ENCODE data around the gene SH3GLB1.

The SH3GLB1 gene

GRCh38 chr1:86774305-86775295 lies 70.2 kb downstream of the SH3GLB1 start:
- DNase-seq, result peak; percentile 89

DNA sequence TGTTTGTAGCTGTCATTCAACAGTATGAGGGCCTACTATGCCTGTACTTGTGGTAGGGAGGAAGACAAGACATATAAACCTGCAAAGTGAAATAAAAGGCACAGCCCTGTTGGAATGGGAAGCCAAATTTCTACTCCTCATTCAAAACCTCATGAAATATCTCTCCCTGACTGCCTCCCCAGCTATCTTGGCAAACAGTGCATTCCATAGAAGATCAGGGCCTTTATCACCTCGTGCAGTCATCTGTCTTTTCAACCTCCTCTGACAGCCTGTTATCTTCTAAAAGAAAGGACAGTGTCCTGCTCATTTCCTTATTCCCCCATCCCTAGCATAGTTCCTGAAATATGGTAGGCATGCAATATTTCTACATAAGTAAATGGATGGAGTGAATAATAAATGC lies 71.0 kb downstream of the SH3GLB1 start:
- peak; percentile 48 for DNase-seq

- DNase-seq, result no peak
Observed at GRCh38 chr1:86776108-86776507, 71.7 kb downstream of the SH3GLB1 start.

DNA sequence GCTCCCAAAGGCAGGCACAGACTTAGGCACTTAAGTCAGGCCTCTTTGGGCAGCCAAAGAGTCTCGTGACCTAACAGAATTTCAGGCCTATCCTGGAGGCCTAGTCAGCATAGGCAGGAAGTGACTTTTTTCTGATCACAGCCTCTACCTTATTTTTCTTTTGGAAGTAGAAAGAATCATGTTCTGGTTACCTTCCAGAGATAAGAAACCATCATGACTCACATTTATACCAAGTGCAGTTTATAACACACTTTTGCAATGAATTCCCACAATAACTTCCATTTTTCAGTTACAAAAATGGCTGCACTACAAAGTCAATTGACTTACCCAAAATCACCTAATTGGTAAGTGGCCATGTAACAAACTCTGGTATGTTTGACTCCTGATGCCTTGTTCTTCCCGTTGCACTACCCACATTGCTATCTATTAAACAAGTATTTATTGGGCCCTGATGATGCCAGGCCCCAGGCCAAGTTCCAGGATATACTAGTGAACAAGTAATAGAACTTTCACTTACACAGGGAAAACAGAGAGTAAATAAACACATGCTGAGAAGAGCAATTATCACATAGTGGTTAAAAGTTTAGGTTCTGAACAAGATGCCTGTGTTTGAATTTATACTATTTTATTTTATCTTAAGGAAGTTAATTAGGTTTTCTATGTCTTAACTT lies 74.3 kb downstream of the SH3GLB1 start:
- peak; percentile 31 for DNase-seq

DNA sequence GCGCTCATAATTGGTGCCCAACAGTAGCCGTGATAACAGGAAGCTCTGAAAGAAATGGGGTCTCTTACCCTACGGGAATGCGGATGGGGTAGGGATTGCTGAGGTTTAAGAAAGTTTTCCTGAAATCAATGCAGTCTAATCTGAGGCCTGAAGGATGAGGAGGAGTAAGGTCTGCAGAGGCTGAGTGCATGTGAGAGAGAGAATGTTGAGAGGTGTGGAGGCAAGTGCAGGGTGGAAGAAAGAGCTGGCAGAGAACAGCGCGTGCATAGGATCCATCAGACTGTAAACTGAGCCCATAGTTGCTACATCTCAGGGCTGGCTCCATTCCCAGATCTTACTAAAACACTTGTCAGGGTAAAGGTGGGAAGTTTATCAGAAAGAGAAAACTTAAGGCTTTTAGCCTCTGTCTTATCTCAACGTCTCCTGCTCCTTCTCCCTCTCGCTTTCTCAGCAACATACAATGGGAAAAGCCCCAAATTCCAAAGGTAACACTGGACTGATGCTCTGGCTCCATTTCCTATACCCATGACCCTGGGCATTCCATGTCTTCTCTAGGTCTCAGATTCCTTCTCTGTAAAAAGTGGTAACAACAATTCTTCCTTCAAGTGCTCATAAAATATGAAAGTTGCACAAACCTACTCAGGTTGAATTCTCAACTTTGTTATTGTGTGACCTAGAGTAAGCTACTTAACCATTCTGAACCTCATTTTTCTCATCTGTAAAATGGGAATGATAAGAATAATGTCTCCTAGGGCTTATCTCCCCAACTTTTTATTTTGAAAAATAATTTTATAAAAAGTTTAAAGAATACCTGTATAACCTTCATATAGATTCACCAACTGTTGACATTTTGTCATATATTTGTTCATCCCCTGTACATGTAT lies 75.2 kb downstream of the SH3GLB1 start:
- no peak for DNase-seq

DNA sequence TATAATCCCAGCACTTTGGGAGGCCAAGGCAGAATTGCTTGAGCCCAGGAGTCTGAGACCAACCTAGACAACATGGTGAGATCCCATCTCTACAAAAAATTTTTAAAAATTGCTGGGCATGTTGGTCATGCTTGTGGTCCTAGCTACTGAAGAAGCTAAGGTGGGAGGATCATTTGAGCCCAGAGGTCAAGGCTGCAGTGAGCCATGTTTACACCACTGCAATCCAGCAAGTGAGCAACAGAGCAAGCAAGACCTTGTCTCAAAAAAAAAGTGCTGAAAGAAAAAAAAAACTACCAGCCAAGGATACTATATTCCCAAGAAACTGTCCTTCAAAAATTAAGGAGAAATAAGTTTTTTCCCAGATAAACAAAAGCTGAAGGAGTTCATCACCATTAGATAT lies 78.1 kb downstream of the SH3GLB1 start:
- no peak for DNase-seq

GRCh38 chr1:86787621-86788020 lies 83.2 kb downstream of the SH3GLB1 start:
- no peak for DNase-seq

- DNase-seq, result peak; percentile 85
Observed at GRCh38 chr1:86788300-86789206, 84.2 kb downstream of the SH3GLB1 start.

- no peak for DNase-seq
Observed at GRCh38 chr1:86795316-86795715, 90.9 kb downstream of the SH3GLB1 start.
